GM12891 (cell line): ENCODE results near the gene LRRC74B.

Source experiments
- POLR2AphosphoS5 ChIP-seq: IDR thresholded peaks from 2 replicates; pipeline ENCODE4 v1.6.1; 2011; ENCODE audit warnings: low read depth, low read length, control low read depth
- TAF1 ChIP-seq: IDR thresholded peaks from 2 replicates; pipeline ENCODE4 v1.6.1; 2011; ENCODE audit warnings: low read depth, low read length, control low read depth

- TF ChIP-seq TAF1, result no peak
- no peak for TF ChIP-seq POLR2AphosphoS5
Observed at GRCh38 chr22:21055564-21055834, 9.8 kb downstream of the LRRC74B start.
